Islet precursor cell (in vitro differentiated cells): ENCODE results near the gene C19orf73.

Experiments
- DNase-seq: peaks from one replicate; pipeline ENCODE4 v3.0.0-alpha.2; 2018

The C19orf73 gene

GRCh38 chr19:49118565-49119410 lies at the start of gene C19orf73:
C19orf73 (minus strand) TSS chr19:49119143; CDS start chr19:49119022, 121 bp downstream.
- peak; percentile 96 for DNase-seq

GRCh38 chr19:49168421-49168820 lies 49.5 kb upstream of the C19orf73 start:
- DNase-seq: no peak

- DNase-seq: no peak
Observed at GRCh38 chr19:49167857-49168409, 49.0 kb upstream of the C19orf73 start.

- DNase-seq: peak; percentile 50
Observed at GRCh38 chr19:49165865-49166301, 46.9 kb upstream of the C19orf73 start.

- peak; percentile 39 for DNase-seq
Observed at GRCh38 chr19:49165111-49165750, 46.3 kb upstream of the C19orf73 start.

GRCh38 chr19:49161987-49162386 lies 43.0 kb upstream of the C19orf73 start:
- DNase-seq: no peak

- no peak for DNase-seq
Observed at GRCh38 chr19:49160450-49161189, 41.7 kb upstream of the C19orf73 start.

GRCh38 chr19:49157445-49158224 lies 38.7 kb upstream of the C19orf73 start, which contains the start of gene TRPM4:
TRPM4 (plus strand) TSS chr19:49157792; CDS start chr19:49157867, 75 bp downstream.
- peak; percentile 97 for DNase-seq

- peak; percentile 64 for DNase-seq
Observed at GRCh38 chr19:49155820-49156346, 36.9 kb upstream of the C19orf73 start.

GRCh38 chr19:49155005-49155819 lies 36.3 kb upstream of the C19orf73 start, which contains the start of gene HRC:
HRC (minus strand) TSS chr19:49155396; CDS start chr19:49155237, 159 bp downstream.
- peak; percentile 50 for DNase-seq

GRCh38 chr19:49154279-49154678 lies 35.3 kb upstream of the C19orf73 start:
- no peak for DNase-seq

- no peak for DNase-seq
Observed at GRCh38 chr19:49153167-49153809, 34.3 kb upstream of the C19orf73 start.

- no peak for DNase-seq
Observed at GRCh38 chr19:49152119-49152550, 33.2 kb upstream of the C19orf73 start.

- DNase-seq: peak; percentile 91
Observed at GRCh38 chr19:49151267-49152118, 32.5 kb upstream of the C19orf73 start.

GRCh38 chr19:49150944-49151243 lies 32.0 kb upstream of the C19orf73 start:
- DNase-seq: no peak

GRCh38 chr19:49150106-49150943 lies 31.4 kb upstream of the C19orf73 start:
- DNase-seq: peak; percentile 94

- DNase-seq: peak; percentile 85
Observed at GRCh38 chr19:49149652-49150105, 30.7 kb upstream of the C19orf73 start.
